ENCODE measurements around the gene LSAMP. TPM values are rescaled to one million over a fixed set of nuclear protein-coding genes. Genes with fewer than 3 reads are reported as not detected.

Gene LSAMP
- total and polyA plus RNA-seq, 2 donors = 7.9 to 24.0 TPM

DNA sequence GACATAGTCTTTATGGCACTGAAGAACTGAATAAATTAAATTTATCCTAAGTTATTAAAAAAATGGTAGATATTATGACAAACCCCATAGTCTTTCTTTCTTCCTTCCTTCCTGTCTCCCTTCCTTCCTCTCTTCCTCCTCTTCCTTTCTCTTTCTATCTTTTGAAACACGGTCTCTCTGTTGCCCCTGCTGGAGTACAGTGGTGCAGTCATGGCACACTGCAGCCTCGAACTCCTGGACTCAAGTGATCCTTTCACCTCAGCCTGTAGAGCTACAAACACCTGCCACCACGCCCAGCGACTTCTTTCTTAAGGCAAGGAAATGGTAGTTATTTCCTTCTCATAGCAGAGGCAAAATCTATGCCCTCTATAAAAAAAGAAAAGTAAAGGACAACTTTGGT, 467.4 kb downstream of the LSAMP start:
- H3K4me1 ChIP-seq (ENCODE audit: insufficient read depth) = no peaks in the 10 kb centered on the region
- H3K4me3 ChIP-seq (ENCODE audit: low read depth, low read length) = no peak overlapping the region
- no peak for DNase-seq (ENCODE audit: extremely low spot score)
- 92% methylated on average over 4 of the region's 4 CpGs for WGBS
- no peaks in the 10 kb centered on the region for H3K36me3 ChIP-seq (ENCODE audit: insufficient read depth)
- no peak overlapping the region for H3K27ac ChIP-seq (ENCODE audit: low read depth)

- no peak for DNase-seq (ENCODE audit: extremely low spot score)
- Histone ChIP-seq H3K27ac (ENCODE audit: low read depth) (no peak overlapping the region), H3K4me1 (ENCODE audit: insufficient read depth) (no peaks in the 10 kb centered on the region), H3K4me3 (ENCODE audit: low read depth, low read length) (no peak overlapping the region), H3K36me3 (ENCODE audit: insufficient read depth) (no peaks in the 10 kb centered on the region)
- 81% methylated on average over 1 of the region's 1 CpG for WGBS
Observed at GRCh38 chr3:115975796-115976195, 469.5 kb downstream of the LSAMP start.

DNA sequence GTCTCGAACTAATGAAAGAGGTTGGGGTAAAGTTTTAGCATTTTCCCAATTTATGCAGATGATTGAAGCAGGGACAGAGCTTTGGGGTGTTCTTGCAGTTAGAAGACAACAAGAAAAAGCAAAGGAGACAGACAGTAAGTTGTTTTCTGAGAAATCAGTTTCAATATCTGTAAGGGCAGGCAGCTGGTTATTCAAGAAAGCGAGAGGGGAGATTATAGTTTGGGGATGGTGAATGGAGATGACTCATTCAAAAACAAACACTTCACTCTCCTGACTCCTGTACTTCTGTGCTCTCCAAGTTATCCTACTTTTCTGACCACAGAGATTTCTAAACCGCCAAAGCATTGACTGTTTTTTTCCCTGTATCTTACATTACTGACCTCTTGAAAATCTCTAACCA, 469.9 kb downstream of the LSAMP start:
- WGBS = 69% methylated on average over 3 of the region's 3 CpGs
- no peaks in the 10 kb centered on the region for H3K36me3 ChIP-seq (ENCODE audit: insufficient read depth)
- no peak for DNase-seq (ENCODE audit: extremely low spot score)
- no peak overlapping the region for H3K27ac ChIP-seq (ENCODE audit: low read depth)
- no peaks in the 10 kb centered on the region for H3K4me1 ChIP-seq (ENCODE audit: insufficient read depth)
- no peak overlapping the region for H3K4me3 ChIP-seq (ENCODE audit: low read depth, low read length)

DNA sequence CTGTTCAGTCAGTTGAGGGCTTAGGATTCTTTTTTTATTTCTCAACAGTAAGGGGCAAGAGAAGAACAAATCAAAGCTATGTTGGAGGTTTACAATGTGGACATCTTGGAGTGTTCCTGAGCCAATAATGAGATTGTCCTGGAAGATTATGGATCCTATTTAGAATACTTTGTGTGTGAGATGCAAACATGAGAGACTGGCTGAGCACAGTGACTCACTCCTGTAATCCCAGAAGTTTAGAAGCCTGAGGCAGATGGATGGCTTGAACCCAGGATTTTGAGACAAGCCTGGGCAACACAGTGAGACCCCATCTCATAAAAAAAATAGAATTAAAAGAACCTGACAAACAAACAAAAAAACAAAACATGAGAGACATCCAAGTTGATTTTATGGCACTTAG, 470.3 kb downstream of the LSAMP start:
- Histone ChIP-seq H3K4me3 (ENCODE audit: low read depth, low read length) (no peak overlapping the region), H3K36me3 (ENCODE audit: insufficient read depth) (no peaks in the 10 kb centered on the region)
- DNase-seq (ENCODE audit: extremely low spot score) = no peak

GRCh38 chr3:115968871-115969270, 476.4 kb downstream of the LSAMP start:
- peaks cover 2% of the 10 kb centered on the region for H3K36me3 ChIP-seq (ENCODE audit: insufficient read depth)
- no peak overlapping the region for H3K4me3 ChIP-seq (ENCODE audit: low read depth, low read length)
- no peaks in the 10 kb centered on the region for H3K4me1 ChIP-seq (ENCODE audit: insufficient read depth)
- no peak for DNase-seq (ENCODE audit: extremely low spot score)
- H3K27ac ChIP-seq (ENCODE audit: low read depth) = no peak overlapping the region
- WGBS = 93% methylated on average over 4 of the region's 4 CpGs

More for the DNA sequence above, 470.3 kb downstream of the LSAMP start:
- Histone ChIP-seq H3K4me1 (ENCODE audit: insufficient read depth) (no peaks in the 10 kb centered on the region), H3K27ac (ENCODE audit: low read depth) (no peak overlapping the region)

- Histone ChIP-seq H3K27ac (ENCODE audit: low read depth) (no peak overlapping the region), H3K4me1 (ENCODE audit: insufficient read depth) (no peaks in the 10 kb centered on the region), H3K4me3 (ENCODE audit: low read depth, low read length) (no peak overlapping the region), H3K36me3 (ENCODE audit: insufficient read depth) (peaks cover 2% of the 10 kb centered on the region)
- no peak for DNase-seq (ENCODE audit: extremely low spot score)
- 66% methylated on average over 4 of the region's 4 CpGs for WGBS
Observed at GRCh38 chr3:115961380-115961779, 483.9 kb downstream of the LSAMP start.

DNA sequence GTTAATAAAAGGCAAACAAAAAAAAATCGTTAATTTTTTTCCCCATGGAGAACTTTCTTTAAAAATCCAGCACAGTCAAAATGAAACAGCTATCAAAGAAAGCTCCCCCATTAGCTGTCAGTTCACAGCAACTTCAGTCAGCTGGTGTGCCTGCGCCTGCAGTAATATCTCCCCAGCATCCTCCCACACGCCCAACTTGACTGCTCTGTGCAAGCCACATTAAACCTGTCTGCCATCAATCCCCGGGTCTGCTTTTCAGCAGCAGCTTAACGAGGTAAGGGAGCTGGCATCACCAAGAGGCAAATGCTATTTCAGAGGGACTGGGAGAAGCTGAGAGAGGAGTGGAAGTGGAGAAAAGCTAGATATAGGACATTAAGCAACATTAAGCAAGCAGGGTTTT, 484.5 kb downstream of the LSAMP start:
- WGBS = 57% methylated on average over 5 of the region's 5 CpGs
- no peak overlapping the region for H3K27ac ChIP-seq (ENCODE audit: low read depth)
- H3K36me3 ChIP-seq (ENCODE audit: insufficient read depth) = no peaks in the 10 kb centered on the region
- no peaks in the 10 kb centered on the region for H3K4me1 ChIP-seq (ENCODE audit: insufficient read depth)
- H3K4me3 ChIP-seq (ENCODE audit: low read depth, low read length) = no peak overlapping the region
- DNase-seq (ENCODE audit: extremely low spot score) = no peak

DNA sequence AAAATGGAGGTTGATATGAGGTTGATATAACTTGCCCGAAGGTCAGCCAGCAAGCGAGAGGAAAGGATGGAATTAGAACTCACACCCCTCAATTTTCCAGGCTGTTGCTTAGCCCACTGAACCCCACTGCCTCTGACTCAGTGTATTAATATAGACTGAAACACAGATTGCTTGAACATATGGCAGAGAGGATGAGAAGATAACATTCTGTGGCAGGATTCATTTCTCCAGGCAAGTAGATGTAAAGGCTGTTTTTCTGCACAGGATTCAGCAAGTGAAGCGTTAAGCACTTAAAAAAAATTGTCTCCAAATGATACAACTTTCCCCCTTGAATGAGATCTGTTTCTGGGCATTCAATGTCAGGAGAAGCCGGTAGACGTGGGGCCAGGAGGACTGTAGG, 486.8 kb downstream of the LSAMP start:
- no peak overlapping the region for H3K27ac ChIP-seq (ENCODE audit: low read depth)
- no peaks in the 10 kb centered on the region for H3K36me3 ChIP-seq (ENCODE audit: insufficient read depth)
- 92% methylated on average over 5 of the region's 5 CpGs for WGBS
- no peak overlapping the region for H3K4me3 ChIP-seq (ENCODE audit: low read depth, low read length)
- DNase-seq (ENCODE audit: extremely low spot score) = no peak
- H3K4me1 ChIP-seq (ENCODE audit: insufficient read depth) = no peaks in the 10 kb centered on the region

DNA sequence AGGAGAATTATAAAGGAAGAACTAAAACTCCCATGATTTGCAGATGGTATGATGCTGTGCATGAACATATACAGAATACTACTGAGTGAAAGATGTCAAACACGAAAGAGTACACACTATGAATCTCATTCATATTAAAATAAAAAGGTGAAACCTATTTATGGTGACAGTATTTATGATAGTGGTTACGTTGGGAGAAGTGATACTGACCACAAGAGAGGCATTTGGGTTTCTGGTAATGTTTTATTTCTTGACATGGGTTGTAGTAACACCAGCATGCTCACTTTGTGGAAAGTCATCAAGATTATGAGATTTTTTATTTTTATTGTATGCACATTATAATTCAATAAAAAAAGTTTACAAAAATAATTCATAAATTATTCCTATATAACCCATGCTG, 498.0 kb downstream of the LSAMP start:
- WGBS = 77% methylated on average over 2 of the region's 2 CpGs
- Histone ChIP-seq H3K4me3 (ENCODE audit: low read depth, low read length) (no peak overlapping the region), H3K36me3 (ENCODE audit: insufficient read depth) (no peaks in the 10 kb centered on the region)

GRCh38 chr3:115943579-115943978, 501.7 kb downstream of the LSAMP start:
- H3K36me3 ChIP-seq (ENCODE audit: insufficient read depth) = no peaks in the 10 kb centered on the region
- H3K4me1 ChIP-seq (ENCODE audit: insufficient read depth) = no peaks in the 10 kb centered on the region
- H3K27ac ChIP-seq (ENCODE audit: low read depth) = no peak overlapping the region
- WGBS = 76% methylated on average over 3 of the region's 3 CpGs
- DNase-seq (ENCODE audit: extremely low spot score) = no peak
- H3K4me3 ChIP-seq (ENCODE audit: low read depth, low read length) = no peak overlapping the region

More for the DNA sequence above, 498.0 kb downstream of the LSAMP start:
- H3K27ac ChIP-seq (ENCODE audit: low read depth) = no peak overlapping the region
- no peaks in the 10 kb centered on the region for H3K4me1 ChIP-seq (ENCODE audit: insufficient read depth)
- no peak for DNase-seq (ENCODE audit: extremely low spot score)

DNA sequence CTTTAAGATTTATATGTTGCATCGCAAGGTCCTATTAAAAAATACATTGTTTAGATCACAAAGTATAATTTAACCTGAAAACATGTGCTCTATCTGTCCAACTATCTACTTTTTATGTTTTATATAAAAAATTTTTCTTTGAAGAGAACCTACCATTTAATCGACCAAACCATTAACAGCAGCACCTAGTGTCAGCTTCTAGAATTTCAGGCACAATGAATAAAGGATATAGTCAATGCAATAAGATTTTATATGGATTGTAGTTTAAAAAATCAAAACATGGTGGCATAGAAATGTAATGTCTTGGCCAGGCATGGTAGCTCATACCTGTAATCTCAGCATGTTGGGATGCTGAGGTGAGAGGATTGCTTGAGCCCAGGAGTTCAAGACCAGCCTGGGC, 508.2 kb downstream of the LSAMP start:
- WGBS = 91% methylated on average over 2 of the region's 2 CpGs
- Histone ChIP-seq H3K4me1 (ENCODE audit: insufficient read depth) (no peaks in the 10 kb centered on the region), H3K27ac (ENCODE audit: low read depth) (no peak overlapping the region), H3K36me3 (ENCODE audit: insufficient read depth) (no peaks in the 10 kb centered on the region), H3K4me3 (ENCODE audit: low read depth, low read length) (no peak overlapping the region)
- DNase-seq (ENCODE audit: extremely low spot score) = no peak

DNA sequence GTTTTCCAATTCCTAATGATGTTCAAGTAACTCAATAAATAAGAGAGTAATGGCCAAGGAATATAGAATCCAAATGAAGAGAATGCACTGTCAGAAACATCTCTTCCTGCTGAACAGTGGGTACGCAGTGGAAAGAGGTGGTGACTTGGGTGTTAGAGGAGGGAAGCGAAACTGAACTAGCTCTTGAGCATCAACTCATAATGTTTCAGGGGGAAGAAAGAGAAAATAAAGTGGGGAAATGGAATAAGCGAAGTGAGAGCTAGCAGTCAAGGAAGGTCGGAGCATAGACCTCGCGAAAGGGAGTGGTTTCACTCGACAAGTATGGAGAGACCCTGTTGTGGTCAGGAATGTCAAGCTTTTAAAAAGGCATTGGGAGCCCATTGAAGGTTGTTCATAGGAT, 512.5 kb downstream of the LSAMP start:
- WGBS = 97% methylated on average over 7 of the region's 7 CpGs
- no peak overlapping the region for H3K4me3 ChIP-seq (ENCODE audit: low read depth, low read length)
- H3K36me3 ChIP-seq (ENCODE audit: insufficient read depth) = no peaks in the 10 kb centered on the region
- no peak overlapping the region for H3K27ac ChIP-seq (ENCODE audit: low read depth)
- DNase-seq (ENCODE audit: extremely low spot score) = no peak
- H3K4me1 ChIP-seq (ENCODE audit: insufficient read depth) = no peaks in the 10 kb centered on the region

GRCh38 chr3:115931581-115931980, 513.7 kb downstream of the LSAMP start:
- no peaks in the 10 kb centered on the region for H3K4me1 ChIP-seq (ENCODE audit: insufficient read depth)
- no peak overlapping the region for H3K27ac ChIP-seq (ENCODE audit: low read depth)
- WGBS = 78% methylated on average over 2 of the region's 2 CpGs
- H3K4me3 ChIP-seq (ENCODE audit: low read depth, low read length) = no peak overlapping the region
- H3K36me3 ChIP-seq (ENCODE audit: insufficient read depth) = no peaks in the 10 kb centered on the region
- no peak for DNase-seq (ENCODE audit: extremely low spot score)

DNA sequence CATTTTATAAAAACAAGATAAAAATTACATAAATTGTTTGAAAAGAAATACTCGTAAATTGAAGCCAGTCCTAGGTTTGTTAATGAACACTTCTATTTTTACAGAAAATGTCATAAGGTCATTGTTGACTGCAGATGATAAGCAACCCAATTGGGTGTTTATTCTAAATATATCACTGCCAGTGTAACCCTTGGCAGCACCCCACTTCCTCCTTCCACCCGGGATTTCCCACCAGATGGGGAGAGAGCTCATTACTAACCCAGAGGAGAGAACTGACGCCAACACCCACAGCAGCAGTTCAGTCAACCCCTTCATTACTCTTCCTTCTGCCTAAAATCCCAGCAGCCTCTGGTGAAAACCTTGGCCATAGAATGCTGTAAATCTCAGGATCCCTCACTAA, 514.4 kb downstream of the LSAMP start:
- Histone ChIP-seq H3K4me1 (ENCODE audit: insufficient read depth) (no peaks in the 10 kb centered on the region), H3K4me3 (ENCODE audit: low read depth, low read length) (no peak overlapping the region), H3K27ac (ENCODE audit: low read depth) (no peak overlapping the region), H3K36me3 (ENCODE audit: insufficient read depth) (no peaks in the 10 kb centered on the region)
- DNase-seq (ENCODE audit: extremely low spot score) = no peak
- 46% methylated on average over 3 of the region's 3 CpGs for WGBS

GRCh38 chr3:115930168-115930567, 515.1 kb downstream of the LSAMP start:
- WGBS = 84% methylated on average over 2 of the region's 2 CpGs

More at GRCh38 chr3:115930168-115930567, 515.1 kb downstream of the LSAMP start:
- Histone ChIP-seq H3K36me3 (ENCODE audit: insufficient read depth) (no peaks in the 10 kb centered on the region), H3K27ac (ENCODE audit: low read depth) (no peak overlapping the region), H3K4me3 (ENCODE audit: low read depth, low read length) (no peak overlapping the region), H3K4me1 (ENCODE audit: insufficient read depth) (no peaks in the 10 kb centered on the region)
- no peak for DNase-seq (ENCODE audit: extremely low spot score)
